Sciatic nerve (tissue), 2 donors: Measurements from ENCODE around the gene STOML2. TPM values are rescaled to one million over a fixed set of nuclear protein-coding genes. Genes with fewer than 3 reads are reported as not detected.

Source experiments
- ATAC-seq: fragments of 200-7000 bp; cut with Tn5 transposase; one replicate; pipeline ENCODE4 v1.9.1; 2020; ENCODE audit warnings: mild to moderate bottlenecking, moderate library complexity
- DNase-seq: peaks from one replicate; pipeline ENCODE4 v3.0.0-alpha.2; 2020; ENCODE audit warnings: low spot score
- intact Hi-C: fragments of 100-400 bp; cut with DNase I; formaldehyde crosslinking; loops from one replicate; pipeline ENCODE4 v1.14.2; 2022
- total RNA-seq: library from RNA; stranded (reverse); fragmentation: NEBNext Ultra II Directional; extraction: Animal tissue kit (Norgen Biotek cat#: 25700); gene quantifications from one replicate; pipeline ENCODE4 v1.2.1, GENCODE V29; 2021
- donor health status: DM: no; HTN: no; CAD: no.
- donor health status: DM: no; HTN: no; CAD: no.

STOML2 gene
- total RNA-seq, 1 donor from 2014 or later, result 48.5 TPM

- ATAC-seq (no peak), DNase-seq (no peak)
- intact Hi-C loops, result no loop called here
Observed at GRCh38 chr9:35110327-35110761, 7.4 kb upstream of the STOML2 start.

GRCh38 chr9:35108946-35109575 lies 6.1 kb upstream of the STOML2 start:
- no peak for DNase-seq
- ATAC-seq, result no peak
- intact Hi-C loops, result no loop called here

- no peak for ATAC-seq
- intact Hi-C loops, result no loop called here
- no peak for DNase-seq
Observed at GRCh38 chr9:35108461-35108860, 5.5 kb upstream of the STOML2 start.

GRCh38 chr9:35107297-35108290 lies 4.7 kb upstream of the STOML2 start:
- intact Hi-C loops, result no loop called here
- no peak for DNase-seq

GRCh38 chr9:35106343-35106730 lies 3.4 kb upstream of the STOML2 start:
- intact Hi-C loops, result no loop called here
- no peak for ATAC-seq
- DNase-seq, result no peak

More at GRCh38 chr9:35107297-35108290, 4.7 kb upstream of the STOML2 start:
- ATAC-seq, result no peak

- DNase-seq (no peak), ATAC-seq (no peak)
- intact Hi-C loops, result no loop called here
Observed at GRCh38 chr9:35105571-35106342, 2.8 kb upstream of the STOML2 start.

- intact Hi-C loops, result no loop called here
- DNase-seq (no peak), ATAC-seq (no peak)
Observed at GRCh38 chr9:35105126-35105525, 2.2 kb upstream of the STOML2 start.

GRCh38 chr9:35104586-35104985 lies 1.7 kb upstream of the STOML2 start:
- DNase-seq (no peak), ATAC-seq (no peak)
- intact Hi-C loops, result no loop called here

- ATAC-seq (no peak), DNase-seq (no peak)
- intact Hi-C loops, result no loop called here
Observed at GRCh38 chr9:35103660-35104191, 795 bp upstream of the STOML2 start.

DNA sequence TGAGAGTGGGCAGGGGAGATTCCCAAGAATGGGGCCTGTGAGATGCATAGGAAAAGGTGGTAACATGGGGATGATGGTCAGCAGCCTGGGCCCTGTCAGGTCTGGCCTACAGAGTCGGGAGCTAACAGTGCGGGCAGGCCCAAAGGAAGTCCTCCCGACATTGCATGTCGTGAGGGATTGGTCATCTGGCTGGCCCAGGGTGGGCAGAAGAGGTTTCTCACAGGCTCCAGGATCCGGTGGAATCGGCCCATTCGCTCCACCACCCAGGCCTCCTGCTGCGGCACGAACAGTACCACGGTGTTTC lies 514 bp downstream of the STOML2 start:
- DNase-seq, result no peak
- no peak for ATAC-seq
- intact Hi-C loops, result no loop called here

- intact Hi-C loops, result no loop called here
- ATAC-seq (no peak), DNase-seq (no peak)
Observed at GRCh38 chr9:35097573-35097972, 5.4 kb downstream of the STOML2 start.

DNA sequence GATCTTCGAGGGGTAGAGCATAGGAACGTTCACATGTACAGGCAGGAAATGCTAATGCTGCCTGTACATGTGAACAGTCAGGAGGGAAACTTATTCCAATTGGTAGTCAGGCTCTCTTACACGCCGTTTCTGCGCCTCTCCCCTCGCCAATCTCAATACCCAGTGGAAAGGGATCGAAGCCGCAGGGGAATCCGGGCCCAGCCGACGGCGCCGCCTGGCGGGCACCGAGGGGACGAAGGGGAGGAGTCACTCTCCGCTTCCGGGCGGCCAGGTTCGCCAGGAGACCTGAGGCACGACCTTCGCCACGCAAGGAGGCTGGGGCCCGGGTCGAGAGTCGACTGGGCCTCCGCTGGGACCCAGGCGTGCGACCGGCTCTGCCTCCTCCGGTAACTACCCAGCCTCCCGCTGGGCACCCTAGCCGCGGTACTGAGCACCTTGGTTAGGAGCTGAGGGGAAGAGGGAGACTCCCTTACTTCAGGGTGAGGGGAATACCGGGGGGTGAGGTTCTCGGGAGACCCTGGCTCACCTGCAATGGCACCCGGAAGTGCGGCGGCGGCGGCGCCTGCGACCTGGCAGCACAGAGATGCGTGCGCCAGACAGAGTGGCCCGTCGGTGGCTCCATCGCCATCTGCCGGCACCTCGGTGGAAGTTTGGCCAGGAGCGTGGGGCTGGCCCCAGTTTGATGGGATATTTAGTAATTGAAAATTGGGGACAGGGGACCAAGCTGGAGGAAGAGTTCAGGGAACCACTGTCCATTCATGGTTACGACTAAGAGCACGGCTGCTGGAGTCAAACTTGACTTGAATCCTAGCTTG lies 6.7 kb downstream of the STOML2 start, which contains the start of gene PIGO:
TSS of gene PIGO (minus strand) at position 557 of the 815 bp plus-strand sequence. CDS start 1,026 bp downstream, outside the sequence.
- intact Hi-C loops, result no loop called here
- peak; percentile 92 for DNase-seq

DNA sequence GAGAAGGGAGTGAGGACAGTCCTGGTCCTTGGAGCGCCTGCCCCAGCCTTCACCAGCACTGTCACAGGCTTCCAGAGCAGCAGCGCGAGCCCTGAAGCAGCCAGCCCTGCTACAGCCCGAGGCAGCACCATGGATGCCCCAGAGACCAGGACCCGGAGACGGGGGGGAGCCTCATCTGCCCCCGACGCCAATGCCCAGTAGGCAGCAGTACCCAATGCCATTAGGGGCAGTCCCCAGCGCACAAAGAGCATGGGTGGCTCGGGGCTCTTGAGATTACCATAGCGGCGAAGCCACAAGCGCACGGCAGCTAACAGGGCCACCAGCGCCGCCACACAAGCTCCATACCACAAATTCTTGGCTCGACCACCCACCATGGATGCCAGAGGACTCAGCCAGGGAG lies 11.4 kb downstream of the STOML2 start:
- no peak for DNase-seq
- no peak for ATAC-seq
- intact Hi-C loops, result no loop called here

More for the DNA sequence above, 6.7 kb downstream of the STOML2 start, which contains the start of gene PIGO:
- ATAC-seq, result peak; percentile 97

DNA sequence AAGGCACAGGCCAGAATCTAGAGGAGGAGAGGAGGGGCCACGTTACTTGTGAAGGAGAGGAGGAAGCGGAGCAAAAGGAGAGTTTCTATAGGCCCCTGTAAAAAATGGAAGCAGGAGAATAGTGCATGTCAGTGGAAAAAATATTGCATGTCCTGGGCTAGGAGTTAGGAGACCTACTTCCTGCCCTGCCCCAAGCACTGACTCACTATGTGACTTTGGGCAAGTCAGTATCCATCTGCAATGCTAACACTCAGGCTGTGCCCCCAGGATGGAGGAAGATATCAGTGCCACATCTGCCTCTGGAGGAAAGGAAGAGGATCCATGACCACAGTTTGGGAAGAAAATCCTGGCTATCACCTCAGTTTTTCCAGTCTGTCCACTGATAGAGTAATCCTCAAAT lies 13.5 kb downstream of the STOML2 start:
- ATAC-seq, result no peak
- intact Hi-C loops, result no loop called here
- no peak for DNase-seq

- intact Hi-C loops, result no loop called here
- ATAC-seq (no peak), DNase-seq (no peak)
Observed at GRCh38 chr9:35085078-35085477, 17.9 kb downstream of the STOML2 start.

GRCh38 chr9:35079426-35080341 lies 23.2 kb downstream of the STOML2 start, which contains the start of gene FANCG:
Gene FANCG (minus strand): TSS chr9:35079942. CDS start chr9:35079524, 418 bp downstream.
- peak; percentile 98 for ATAC-seq
- DNase-seq, result peak; percentile 93
- intact Hi-C loops, result loop anchor here (10.0 kb wide), 1 partner anchor 85 kb away; no protein-coding TSS in a partner anchor

DNA sequence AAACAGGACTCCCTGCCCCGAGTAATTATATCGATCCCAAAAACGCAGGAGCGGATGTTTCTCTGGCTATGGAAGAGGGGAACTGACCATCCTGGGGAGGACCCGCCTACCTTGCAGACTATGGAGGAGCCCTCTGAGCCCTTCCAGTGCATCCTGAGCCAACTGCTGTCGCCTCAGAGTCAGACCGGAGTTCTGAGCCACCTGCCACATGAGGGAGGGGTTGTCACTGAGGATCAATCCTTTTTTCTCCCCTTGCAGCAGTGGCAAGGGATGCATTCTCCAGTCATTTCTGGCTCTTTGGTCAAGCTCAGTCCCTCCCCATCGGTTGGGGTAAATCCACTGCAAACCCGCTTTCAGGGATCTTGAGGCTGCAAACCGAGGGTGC lies 23.9 kb downstream of the STOML2 start:
- intact Hi-C loops, result loop anchor here (10.0 kb wide), 1 partner anchor 84 kb away; no protein-coding TSS in a partner anchor
- ATAC-seq, result no peak
- no peak for DNase-seq
